Mucosa of descending colon (tissue), 3 donors: ENCODE results near the gene DAPK1. TPM values are rescaled to one million over a fixed set of nuclear protein-coding genes. Genes with fewer than 3 reads are reported as not detected.

Source experiments
- ATAC-seq: fragments of 200-7000 bp; cut with Tn5 transposase; one replicate; pipeline ENCODE4 v1.9.1; 2020; ENCODE audit warnings: mild to moderate bottlenecking, moderate library complexity
- DNase-seq, 3 donors: peaks; one replicate each; pipeline ENCODE4 v3.0.0-alpha.2; 2020
- H3K36me3 ChIP-seq: fragments of 200-600 bp; one replicate; pipeline ENCODE4 v1.8.0; 2021; ENCODE audit warnings: low read depth, mild to moderate bottlenecking
- H3K4me1 ChIP-seq: fragments of 200-600 bp; one replicate; pipeline ENCODE4 v1.8.0; 2021; ENCODE audit warnings: low read depth, mild to moderate bottlenecking
- H3K4me3 ChIP-seq: fragments of 200-600 bp; one replicate; pipeline ENCODE4 v1.8.0; 2021; ENCODE audit warnings: mild to moderate bottlenecking
- H3K9me3 ChIP-seq: fragments of 200-600 bp; one replicate; pipeline ENCODE4 v1.8.0; 2021; ENCODE audit warnings: mild to moderate bottlenecking
- intact Hi-C, 2 donors: fragments of 100-400 bp; cut with DNase I in 1 of 2; cut with micrococcal nuclease in 1 of 2; formaldehyde crosslinking; loops; one replicate each; pipeline versions ENCODE4 v1.11.0 to v1.11.1; 2022; cut with DNase I, micrococcal nuclease
- total RNA-seq, 3 donors: library from RNA; stranded (reverse); fragmentation: NEBNext Ultra II Directional in 2 of 3; extraction: Animal tissue kit (Norgen Biotek cat#: 25700) in 2 of 3; gene quantifications; one replicate each; pipeline versions ENCODE4 v1.2.1 to v1.2.4, GENCODE V29; 2021 to 2023
- TF ChIP-seq, protein P1 (sequence below): fragments of 200-600 bp; IDR thresholded peaks from one replicate; pipeline ENCODE4 v1.8.0; 2022; ENCODE audit warnings: antibody characterized with exemption, mild to moderate bottlenecking
- donor health status: DM: no; HTN: no; CAD: no; lungs with moderate emphysema.
- donor health status: DM: no; HTN: no; CAD: no.
- donor health status: DM: no; HTN: yes; CAD: no.

The DAPK1 gene
- total RNA-seq, 3 donors from 2014 or later, result 22.2 to 98.7 (median 25.9) TPM

DNA sequence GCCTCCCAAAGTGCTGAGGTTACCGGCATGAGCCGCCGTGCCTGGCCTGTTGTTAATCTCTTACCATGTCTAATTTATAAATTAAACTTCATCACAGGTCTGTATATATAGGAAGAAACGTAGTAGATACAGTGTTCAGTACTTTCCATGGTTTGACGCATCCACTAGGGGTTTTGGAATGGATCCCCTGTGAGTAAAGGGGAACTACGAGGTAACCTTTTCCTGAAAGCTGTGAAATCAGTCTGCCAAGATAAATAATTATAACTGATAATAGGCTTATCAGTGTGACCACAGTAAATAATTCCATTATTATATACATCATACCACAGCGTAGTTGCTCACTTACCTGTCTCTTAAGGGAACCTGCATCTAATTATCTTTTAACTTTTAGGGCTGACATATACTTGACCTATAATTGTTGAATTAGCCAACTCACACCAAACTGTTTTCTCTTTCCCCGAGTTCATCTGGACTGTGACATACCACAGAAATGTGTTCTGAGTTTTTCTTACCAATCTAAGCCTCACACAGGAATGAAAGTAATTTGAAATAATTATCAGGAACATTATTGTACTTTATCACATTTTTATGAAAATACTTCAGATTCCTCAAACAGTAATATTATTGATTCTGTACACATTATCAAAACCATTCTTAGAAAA, 42.9 kb downstream of the DAPK1 start:
- DNase-seq (no peak), ATAC-seq (no peak)
- TF ChIP-seq, protein P1, sequence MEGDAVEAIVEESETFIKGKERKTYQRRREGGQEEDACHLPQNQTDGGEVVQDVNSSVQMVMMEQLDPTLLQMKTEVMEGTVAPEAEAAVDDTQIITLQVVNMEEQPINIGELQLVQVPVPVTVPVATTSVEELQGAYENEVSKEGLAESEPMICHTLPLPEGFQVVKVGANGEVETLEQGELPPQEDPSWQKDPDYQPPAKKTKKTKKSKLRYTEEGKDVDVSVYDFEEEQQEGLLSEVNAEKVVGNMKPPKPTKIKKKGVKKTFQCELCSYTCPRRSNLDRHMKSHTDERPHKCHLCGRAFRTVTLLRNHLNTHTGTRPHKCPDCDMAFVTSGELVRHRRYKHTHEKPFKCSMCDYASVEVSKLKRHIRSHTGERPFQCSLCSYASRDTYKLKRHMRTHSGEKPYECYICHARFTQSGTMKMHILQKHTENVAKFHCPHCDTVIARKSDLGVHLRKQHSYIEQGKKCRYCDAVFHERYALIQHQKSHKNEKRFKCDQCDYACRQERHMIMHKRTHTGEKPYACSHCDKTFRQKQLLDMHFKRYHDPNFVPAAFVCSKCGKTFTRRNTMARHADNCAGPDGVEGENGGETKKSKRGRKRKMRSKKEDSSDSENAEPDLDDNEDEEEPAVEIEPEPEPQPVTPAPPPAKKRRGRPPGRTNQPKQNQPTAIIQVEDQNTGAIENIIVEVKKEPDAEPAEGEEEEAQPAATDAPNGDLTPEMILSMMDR, result no peak
- intact Hi-C loops, result no loop called here
- Histone ChIP-seq H3K4me1 (no peaks in the 10 kb centered on the region), H3K9me3 (no peaks in the 10 kb centered on the region), H3K4me3 (no peak overlapping the region), H3K36me3 (no peaks in the 10 kb centered on the region)

DNA sequence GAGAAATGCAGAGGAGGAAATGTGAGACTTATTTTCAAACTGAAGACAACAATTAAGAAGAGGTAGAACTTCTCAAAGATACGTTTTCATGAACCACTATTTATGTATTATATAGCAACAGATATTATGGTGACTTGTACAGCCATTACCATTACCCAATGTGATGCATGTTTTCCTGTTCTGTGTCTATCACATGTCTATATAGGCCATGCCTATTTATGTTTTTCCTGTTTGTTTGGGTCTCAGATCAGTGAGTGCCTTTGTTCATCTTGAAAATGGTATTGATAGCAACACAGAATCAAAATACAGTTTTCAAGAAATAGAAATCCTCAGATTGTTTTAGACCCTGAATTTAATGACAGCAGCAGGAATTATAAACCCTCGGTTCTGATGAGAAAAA, 44.0 kb downstream of the DAPK1 start:
- intact Hi-C loops, result no loop called here
- Histone ChIP-seq H3K36me3 (no peaks in the 10 kb centered on the region), H3K4me3 (no peak overlapping the region), H3K4me1 (no peaks in the 10 kb centered on the region), H3K9me3 (no peaks in the 10 kb centered on the region)
- TF ChIP-seq, protein P1, result no peak
- ATAC-seq (no peak), DNase-seq (no peak)

DNA sequence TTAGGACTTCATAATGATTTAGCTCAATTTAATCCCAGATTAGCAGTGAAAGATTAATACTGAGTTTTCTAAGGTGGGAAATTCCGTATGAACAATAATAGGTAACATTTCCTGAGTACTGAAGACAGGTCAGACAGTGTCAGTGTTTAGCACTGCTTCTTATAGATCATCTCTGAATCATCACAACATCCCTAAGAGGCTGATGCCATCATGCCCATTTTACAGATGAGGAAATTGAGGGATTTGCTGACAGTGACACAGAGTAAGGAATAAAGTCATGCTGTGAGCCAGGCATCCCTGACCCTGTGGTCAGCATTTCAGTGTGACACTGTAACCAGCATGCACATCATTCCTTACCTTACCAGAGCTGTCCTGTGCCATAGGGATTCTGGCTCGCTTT, 44.5 kb downstream of the DAPK1 start:
- intact Hi-C loops, result no loop called here
- DNase-seq (no peak), ATAC-seq (no peak)
- no peaks in the 10 kb centered on the region for H3K9me3 ChIP-seq
- TF ChIP-seq, protein P1, result no peak
- H3K4me3 ChIP-seq, result no peak overlapping the region
- H3K4me1 ChIP-seq, result no peaks in the 10 kb centered on the region
- no peaks in the 10 kb centered on the region for H3K36me3 ChIP-seq

DNA sequence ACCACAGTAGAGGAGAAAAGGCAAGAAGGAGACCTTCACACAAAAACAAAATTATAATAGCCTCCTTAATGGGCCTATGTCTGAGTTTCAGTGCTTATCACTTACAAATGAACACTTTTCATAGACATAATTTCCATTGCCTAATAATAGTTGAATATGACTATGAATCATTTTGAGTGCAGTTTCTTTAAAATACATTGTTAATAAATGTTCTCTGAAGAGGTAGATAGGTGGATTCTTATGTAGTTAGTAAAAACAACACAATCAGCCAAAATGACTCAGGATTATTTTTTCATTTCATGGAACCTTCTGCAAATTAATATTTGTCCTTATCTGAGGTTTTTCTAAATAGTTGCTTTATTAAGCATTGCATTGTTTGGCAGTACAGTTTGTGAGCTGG, 45.6 kb downstream of the DAPK1 start:
- Histone ChIP-seq H3K4me3 (no peak overlapping the region), H3K36me3 (no peaks in the 10 kb centered on the region), H3K4me1 (no peaks in the 10 kb centered on the region), H3K9me3 (no peaks in the 10 kb centered on the region)
- intact Hi-C loops, result no loop called here
- ATAC-seq (no peak), DNase-seq (no peak)
- TF ChIP-seq, protein P1, result no peak

DNA sequence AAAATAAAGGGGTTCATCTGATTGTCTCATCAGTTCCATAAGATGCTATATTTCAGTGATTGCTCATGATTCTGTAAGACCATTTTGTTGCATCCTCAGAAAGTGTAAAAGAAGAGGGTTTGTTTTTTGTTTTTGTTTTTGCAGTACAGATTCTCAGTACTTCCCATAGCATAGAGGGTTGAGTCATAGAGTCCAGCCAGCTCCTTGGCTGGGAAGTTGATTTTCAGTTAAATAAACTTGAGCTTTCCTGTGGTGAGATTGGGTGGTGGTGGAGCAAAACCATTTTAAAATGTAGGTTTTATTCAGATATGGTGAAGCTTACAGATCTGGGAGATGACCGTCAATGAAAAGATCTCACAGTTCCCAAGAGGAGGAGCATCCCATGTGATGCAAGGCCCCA, 48.2 kb downstream of the DAPK1 start:
- Histone ChIP-seq H3K9me3 (no peaks in the 10 kb centered on the region), H3K4me1 (no peaks in the 10 kb centered on the region), H3K4me3 (no peak overlapping the region), H3K36me3 (no peaks in the 10 kb centered on the region)
- DNase-seq (no peak), ATAC-seq (no peak)
- intact Hi-C loops, result no loop called here
- TF ChIP-seq, protein P1, result no peak

DNA sequence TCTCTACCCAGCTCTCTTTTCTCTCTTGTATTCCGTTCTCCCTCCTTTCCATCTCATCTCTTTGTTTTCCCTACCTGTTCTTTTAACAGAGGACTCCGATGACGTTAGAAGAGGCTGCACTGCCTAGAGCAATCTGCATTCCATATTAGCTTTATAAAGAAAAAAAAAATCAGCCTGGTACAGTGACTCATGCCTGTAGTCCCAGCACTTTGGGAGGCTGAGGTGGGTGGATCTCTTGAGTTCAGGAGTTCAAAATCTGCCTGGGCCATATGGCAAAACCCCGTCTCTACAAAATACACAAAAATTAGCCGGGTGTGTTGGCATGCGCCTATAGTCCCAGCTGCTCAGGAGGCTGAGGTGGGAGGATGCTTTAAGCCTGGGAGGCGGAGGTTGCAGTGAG, 49.0 kb downstream of the DAPK1 start:
- ATAC-seq, result no peak
- intact Hi-C loops, result no loop called here
- Histone ChIP-seq H3K36me3 (no peaks in the 10 kb centered on the region), H3K9me3 (no peaks in the 10 kb centered on the region), H3K4me3 (no peak overlapping the region), H3K4me1 (no peaks in the 10 kb centered on the region)
- TF ChIP-seq, protein P1, result no peak
- no peak for DNase-seq
